D721Med (cell line): ENCODE measurements around the gene IGFL1.
"Not testable (repeated sequence)": the region's sequence is repeated elsewhere in the genome, so short reads cannot be mapped to it uniquely, and the experiment has no call there.

Source experiments
- DNase-seq: peaks from one replicate; pipeline ENCODE4 v3.0.0; 2011; ENCODE audit warnings: low spot score; ENCODE audit not compliant: insufficient read length
- FAIRE-seq: peaks from 2 replicates; lab custom pipeline; 2011; peaks lifted over from hg19 to GRCh38; lab: Jason Lieb, UNC
- CTCF ChIP-seq: IDR thresholded peaks from 2 replicates; pipeline ENCODE4 v1.5.1; 2012; ENCODE audit warnings: mild to moderate bottlenecking, control low read depth; ENCODE audit not compliant: insufficient read depth; ENCODE audit errors: missing control alignments

Gene IGFL1

GRCh38 chr19:46250076-46250735, 20.7 kb downstream of the IGFL1 start:
- no peak for DNase-seq
- TF ChIP-seq CTCF: no peak
- no peak for FAIRE-seq

- no peak for DNase-seq
- no peak for TF ChIP-seq CTCF
- FAIRE-seq: no peak
These were observed 21.9 kb downstream of the IGFL1 start for GRCh38 chr19:46251416-46251815.

GRCh38 chr19:46254776-46255175, 25.2 kb downstream of the IGFL1 start:
- DNase-seq (no peak), FAIRE-seq (no peak)
- TF ChIP-seq CTCF: no peak

GRCh38 chr19:46256855-46257254, 27.3 kb downstream of the IGFL1 start:
- no peak for FAIRE-seq
- DNase-seq: no peak
- TF ChIP-seq CTCF: no peak

- FAIRE-seq, DNase-seq: not testable (repeated sequence)
These were observed 32.0 kb downstream of the IGFL1 start for GRCh38 chr19:46261501-46261900.

GRCh38 chr19:46262684-46263296, 33.2 kb downstream of the IGFL1 start:
- not testable (repeated sequence) for FAIRE-seq, DNase-seq

- DNase-seq, FAIRE-seq: not testable (repeated sequence)
These were observed 35.3 kb downstream of the IGFL1 start for GRCh38 chr19:46264801-46265200.

GRCh38 chr19:46265217-46265828, 35.8 kb downstream of the IGFL1 start:
- FAIRE-seq: no peak
- no peak for DNase-seq
- TF ChIP-seq CTCF: peak; percentile 91
